A549 (cell line): ENCODE data around the gene SBK2. TPM values are rescaled to one million over a fixed set of nuclear protein-coding genes. Genes with fewer than 3 reads are reported as not detected.

Source experiments
- BCL3 ChIP-seq: fragments of >200 bp; sonication (Bioruptor Twin); formaldehyde crosslinking; IDR thresholded peaks from 3 replicates; pipeline ENCODE4 v1.6.1; 2016
- CEBPB ChIP-seq, 2 experiments: fragments of >200 bp in 1 of 2; sonication (Bioruptor Twin) in 1 of 2; formaldehyde crosslinking in 1 of 2; IDR thresholded peaks; 2 replicates each; pipeline ENCODE4 v1.6.1; 2012 to 2016
- EHMT2 ChIP-seq: fragments of 200-600 bp; sonication (generic); IDR thresholded peaks from 2 replicates; pipeline ENCODE4 v1.6.1; 2016; ENCODE audit warnings: antibody characterized with exemption, low read depth, mild to moderate bottlenecking, moderate library complexity
- EP300 ChIP-seq, 2 experiments: fragments of >200 bp; sonication (Bioruptor Twin); formaldehyde crosslinking; IDR thresholded peaks; 2 replicates in 1 of 2; 3 replicates in 1 of 2; pipeline ENCODE4 v1.6.1; 2016 to 2017
- FOXS1 ChIP-seq: fragments of 250-450 bp; sonication (Bioruptor Pico); IDR thresholded peaks from 2 replicates; pipeline ENCODE4 v1.5.0; 2020; ENCODE audit warnings: mild to moderate bottlenecking, moderate library complexity
- GATA3 ChIP-seq: IDR thresholded peaks from 2 replicates; pipeline ENCODE4 v1.6.1; 2012; ENCODE audit warnings: borderline replicate concordance
- HEYL ChIP-seq: fragments of 250-450 bp; sonication (Bioruptor Pico); IDR thresholded peaks from 2 replicates; pipeline ENCODE4 v1.8.0; 2021; ENCODE audit warnings: mild to moderate bottlenecking, moderate library complexity
- HMGXB4 ChIP-seq: fragments of 250-450 bp; sonication (Bioruptor Pico); IDR thresholded peaks from 2 replicates; pipeline ENCODE4 v1.5.0; 2021; ENCODE audit warnings: mild to moderate bottlenecking, moderate library complexity, borderline replicate concordance
- HOXB13 ChIP-seq: fragments of 250-450 bp; sonication (Bioruptor Pico); IDR thresholded peaks from 2 replicates; pipeline ENCODE4 v1.5.0; 2020; ENCODE audit warnings: low read depth, mild to moderate bottlenecking, moderate library complexity
- JUN ChIP-seq, 2 experiments: fragments of >200 bp; sonication (Bioruptor Twin); formaldehyde crosslinking; IDR thresholded peaks; 2 replicates in 1 of 2; 3 replicates in 1 of 2; pipeline ENCODE4 v1.6.1; 2016 to 2017
- MAX ChIP-seq: IDR thresholded peaks from 2 replicates; pipeline ENCODE4 v1.6.1; 2012
- MAZ ChIP-seq: fragments of 150-350 bp; IDR thresholded peaks from 2 replicates; pipeline ENCODE4 v1.6.1; 2014; ENCODE audit warnings: antibody characterized with exemption, low read depth, low read length, borderline replicate concordance
- NFE2L2 ChIP-seq: fragments of 150-350 bp; conservative IDR thresholded peaks from 2 replicates; pipeline ENCODE4 v1.6.1; 2014; ENCODE audit warnings: low read length
- NPAS2 ChIP-seq: fragments of 250-450 bp; sonication (Bioruptor Pico); IDR thresholded peaks from 2 replicates; pipeline ENCODE4 v1.8.0; 2022; ENCODE audit warnings: mild to moderate bottlenecking, moderate library complexity, borderline replicate concordance
- PBX3 ChIP-seq: IDR thresholded peaks from 2 replicates; pipeline ENCODE4 v1.6.1; 2012
- POLR2AphosphoS2 ChIP-seq: conservative IDR thresholded peaks from 2 replicates; pipeline ENCODE4 v1.6.1; 2012; ENCODE audit warnings: low read length, improper control_type of control experiment, inconsistent platforms
- RARB ChIP-seq: fragments of 250-450 bp; sonication (Bioruptor Pico); IDR thresholded peaks from 2 replicates; pipeline ENCODE4 v1.8.0; 2021; ENCODE audit warnings: mild to moderate bottlenecking, moderate library complexity
- RCOR1 ChIP-seq: fragments of 150-350 bp; IDR thresholded peaks from 2 replicates; pipeline ENCODE4 v1.6.1; 2014; ENCODE audit warnings: antibody characterized with exemption, low read length, low read depth
- REST ChIP-seq: fragments of 200-600 bp; sonication (generic); IDR thresholded peaks from 2 replicates; pipeline ENCODE4 v1.6.1; 2016; ENCODE audit warnings: antibody characterized with exemption, mild to moderate bottlenecking, moderate library complexity
- SMC3 ChIP-seq: fragments of >200 bp; sonication (Bioruptor Twin); formaldehyde crosslinking; IDR thresholded peaks from 3 replicates; pipeline ENCODE4 v1.6.1; 2018; ENCODE audit warnings: inconsistent platforms
- TFCP2L1 ChIP-seq: fragments of 250-450 bp; sonication (Bioruptor Pico); IDR thresholded peaks from 2 replicates; pipeline ENCODE4 v1.5.0; 2021; ENCODE audit warnings: mild to moderate bottlenecking
- TP53 ChIP-seq: fragments of 250-450 bp; sonication (Bioruptor Pico); IDR thresholded peaks from 2 replicates; pipeline ENCODE4 v1.5.0; 2021; ENCODE audit warnings: mild to moderate bottlenecking, moderate library complexity
- ZC3H11A ChIP-seq: fragments of 450-650 bp; IDR thresholded peaks from 2 replicates; pipeline ENCODE4 v1.6.1; 2014; ENCODE audit warnings: antibody characterized with exemption, mild to moderate bottlenecking
- ZFP36 ChIP-seq: fragments of 450-650 bp; IDR thresholded peaks from 2 replicates; pipeline ENCODE4 v1.6.1; 2014; ENCODE audit warnings: borderline replicate concordance; ENCODE audit not compliant: partially characterized antibody
- ZNF302 ChIP-seq: fragments of 250-450 bp; sonication (Bioruptor Pico); IDR thresholded peaks from 2 replicates; pipeline ENCODE4 v1.9.0; 2021; ENCODE audit warnings: inconsistent platforms, mild to moderate bottlenecking, moderate library complexity
- polyA plus RNA-seq, 4 experiments: library from polyadenylated mRNA; depleted of rRNA in 3 of 4; stranded (reverse); fragments of >200 nt; fragmentation: RNase III in 1 of 4; extraction: RNeasy Plus Mini Kit Qiagen cat#74134 plus additional on column Dnase treatment in 1 of 4; gene quantifications; 2 replicates in 3 of 4; 3 replicates in 1 of 4; pipeline ENCODE4 v1.2.3, GENCODE V29; 2011 to 2017
- TF ChIP-seq, protein P1 (sequence below): fragments of >200 bp; sonication (Bioruptor Twin); formaldehyde crosslinking; IDR thresholded peaks from 3 replicates; pipeline ENCODE4 v1.5.1; 2016
- TF ChIP-seq, protein P2 (sequence below): fragments of 450-650 bp; IDR thresholded peaks from 2 replicates; pipeline ENCODE4 v1.6.1; 2014; ENCODE audit warnings: antibody characterized with exemption
- TF ChIP-seq, protein P3 (sequence below): fragments of 150-350 bp; IDR thresholded peaks from 2 replicates; pipeline ENCODE4 v1.6.1; 2014; ENCODE audit warnings: low read depth, mild to moderate bottlenecking, low read length

SBK2 gene
- polyA plus RNA-seq, 2 of the 4 experiments (the other 2 are of a cell fraction), result 0.89 to 1.1 TPM

- TF ChIP-seq, protein P1, sequence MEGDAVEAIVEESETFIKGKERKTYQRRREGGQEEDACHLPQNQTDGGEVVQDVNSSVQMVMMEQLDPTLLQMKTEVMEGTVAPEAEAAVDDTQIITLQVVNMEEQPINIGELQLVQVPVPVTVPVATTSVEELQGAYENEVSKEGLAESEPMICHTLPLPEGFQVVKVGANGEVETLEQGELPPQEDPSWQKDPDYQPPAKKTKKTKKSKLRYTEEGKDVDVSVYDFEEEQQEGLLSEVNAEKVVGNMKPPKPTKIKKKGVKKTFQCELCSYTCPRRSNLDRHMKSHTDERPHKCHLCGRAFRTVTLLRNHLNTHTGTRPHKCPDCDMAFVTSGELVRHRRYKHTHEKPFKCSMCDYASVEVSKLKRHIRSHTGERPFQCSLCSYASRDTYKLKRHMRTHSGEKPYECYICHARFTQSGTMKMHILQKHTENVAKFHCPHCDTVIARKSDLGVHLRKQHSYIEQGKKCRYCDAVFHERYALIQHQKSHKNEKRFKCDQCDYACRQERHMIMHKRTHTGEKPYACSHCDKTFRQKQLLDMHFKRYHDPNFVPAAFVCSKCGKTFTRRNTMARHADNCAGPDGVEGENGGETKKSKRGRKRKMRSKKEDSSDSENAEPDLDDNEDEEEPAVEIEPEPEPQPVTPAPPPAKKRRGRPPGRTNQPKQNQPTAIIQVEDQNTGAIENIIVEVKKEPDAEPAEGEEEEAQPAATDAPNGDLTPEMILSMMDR, result no peak
- TF ChIP-seq POLR2AphosphoS2 (no peak), ZC3H11A (no peak), ZFP36 (peak; percentile 66), RCOR1 (no peak), ZNF302 (CRISPR knock-in tag) (peak; percentile 17; the same call in 1 of the 2 replicates), NFE2L2 (no peak), MAX (peak; percentile 99), CEBPB (IDR thresholded peaks at IDR 0.05) (peak in 1 of 2 experiments; percentile 14; a peak in 1 of 4 replicates), TP53 (CRISPR knock-in tag) (no peak), SMC3 (peak; percentile 13; the same call in 1 of the 3 replicates), HEYL (CRISPR knock-in tag) (no peak), BCL3 (no peak), JUN (IDR thresholded peaks at IDR 0.05) (0 out of 5 replicates have a peak, but pooled peaks of 1 of the 2 experiments have one; percentile 37), FOXS1 (CRISPR knock-in tag) (no peak), MAZ (peak; percentile 55; the same call in 1 of the 2 replicates), NPAS2 (peak; percentile 73), EP300 (IDR thresholded peaks at IDR 0.05) (peak in 1 of 2 experiments; percentile 43; a peak in 1 of 5 replicates), EHMT2 (no peak), HOXB13 (peak; percentile 58; the same call in 1 of the 2 replicates), PBX3 (peak; percentile 63), GATA3 (peak; percentile 73), HMGXB4 (no peak), RARB (CRISPR knock-in tag) (peak; percentile 34; the same call in 1 of the 2 replicates), REST (no peak), TFCP2L1 (CRISPR knock-in tag) (0 out of 2 replicates have a peak, but pooled peaks have one; percentile 59)
- TF ChIP-seq, protein P2, sequence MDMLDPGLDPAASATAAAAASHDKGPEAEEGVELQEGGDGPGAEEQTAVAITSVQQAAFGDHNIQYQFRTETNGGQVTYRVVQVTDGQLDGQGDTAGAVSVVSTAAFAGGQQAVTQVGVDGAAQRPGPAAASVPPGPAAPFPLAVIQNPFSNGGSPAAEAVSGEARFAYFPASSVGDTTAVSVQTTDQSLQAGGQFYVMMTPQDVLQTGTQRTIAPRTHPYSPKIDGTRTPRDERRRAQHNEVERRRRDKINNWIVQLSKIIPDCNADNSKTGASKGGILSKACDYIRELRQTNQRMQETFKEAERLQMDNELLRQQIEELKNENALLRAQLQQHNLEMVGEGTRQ, result peak; percentile 15; the same call in 1 of the 2 replicates
- TF ChIP-seq, protein P3, sequence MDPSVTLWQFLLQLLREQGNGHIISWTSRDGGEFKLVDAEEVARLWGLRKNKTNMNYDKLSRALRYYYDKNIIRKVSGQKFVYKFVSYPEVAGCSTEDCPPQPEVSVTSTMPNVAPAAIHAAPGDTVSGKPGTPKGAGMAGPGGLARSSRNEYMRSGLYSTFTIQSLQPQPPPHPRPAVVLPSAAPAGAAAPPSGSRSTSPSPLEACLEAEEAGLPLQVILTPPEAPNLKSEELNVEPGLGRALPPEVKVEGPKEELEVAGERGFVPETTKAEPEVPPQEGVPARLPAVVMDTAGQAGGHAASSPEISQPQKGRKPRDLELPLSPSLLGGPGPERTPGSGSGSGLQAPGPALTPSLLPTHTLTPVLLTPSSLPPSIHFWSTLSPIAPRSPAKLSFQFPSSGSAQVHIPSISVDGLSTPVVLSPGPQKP, result no peak
These were observed 10.4 kb downstream of the SBK2 start (continued) for GRCh38 chr19:55526216-55527196.
